Neutrophil (primary cell): ENCODE measurements around the gene GPT2.

Experiments
- H3K27ac ChIP-seq: fragments of 200-600 bp; sonication (generic); 2 replicates; pipeline ENCODE4 v1.5.1; 2016; ENCODE audit warnings: mild to moderate bottlenecking, moderate library complexity
- H3K27me3 ChIP-seq: fragments of 200-600 bp; sonication (generic); 2 replicates; pipeline ENCODE4 v1.6.0; 2016; ENCODE audit warnings: mild to moderate bottlenecking
- H3K36me3 ChIP-seq: fragments of 200-600 bp; sonication (generic); 2 replicates; pipeline ENCODE4 v1.5.1; 2017
- H3K4me1 ChIP-seq, 2 experiments: fragments of 200-600 bp in 1 of 2; sonication (generic) in 1 of 2; 1 replicate in 1 of 2; 2 replicates in 1 of 2; pipeline versions ENCODE4 v1.5.1 to v1.6.1; 2013 to 2016; ENCODE audit warnings: low read depth in 1 of 2, low read length in 1 of 2, mild to moderate bottlenecking in 1 of 2, moderate library complexity in 1 of 2; ENCODE audit not compliant: control insufficient read depth in 1 of 2, insufficient read depth in 1 of 2
- H3K4me3 ChIP-seq, 2 experiments: fragments of 200-600 bp in 1 of 2; sonication (generic) in 1 of 2; 1 replicate in 1 of 2; 2 replicates in 1 of 2; pipeline ENCODE4 v1.5.1; 2013 to 2016; ENCODE audit warnings: low read depth in 1 of 2, low read length in 1 of 2, mild to moderate bottlenecking in 1 of 2, moderate library complexity in 1 of 2
- H3K9me3 ChIP-seq: fragments of 200-600 bp; sonication (generic); 2 replicates; pipeline ENCODE4 v1.5.1; 2016
- TF ChIP-seq, protein P1 (sequence below): fragments of 200-600 bp; sonication (generic); IDR thresholded peaks from 2 replicates; pipeline ENCODE4 v1.5.1; 2016; ENCODE audit warnings: antibody characterized with exemption

Gene GPT2

GRCh38 chr16:46916980-46917379 lies 32.8 kb downstream of the GPT2 start:
- H3K9me3 ChIP-seq = no peaks in the 10 kb centered on the region
- no peaks in the 10 kb centered on the region for H3K36me3 ChIP-seq
- no peaks in the 10 kb centered on the region for H3K27me3 ChIP-seq
- H3K4me3 ChIP-seq = no peak overlapping the region
- H3K4me1 ChIP-seq = no peaks in the 10 kb centered on the region
- H3K27ac ChIP-seq = no peak overlapping the region
- TF ChIP-seq, protein P1, sequence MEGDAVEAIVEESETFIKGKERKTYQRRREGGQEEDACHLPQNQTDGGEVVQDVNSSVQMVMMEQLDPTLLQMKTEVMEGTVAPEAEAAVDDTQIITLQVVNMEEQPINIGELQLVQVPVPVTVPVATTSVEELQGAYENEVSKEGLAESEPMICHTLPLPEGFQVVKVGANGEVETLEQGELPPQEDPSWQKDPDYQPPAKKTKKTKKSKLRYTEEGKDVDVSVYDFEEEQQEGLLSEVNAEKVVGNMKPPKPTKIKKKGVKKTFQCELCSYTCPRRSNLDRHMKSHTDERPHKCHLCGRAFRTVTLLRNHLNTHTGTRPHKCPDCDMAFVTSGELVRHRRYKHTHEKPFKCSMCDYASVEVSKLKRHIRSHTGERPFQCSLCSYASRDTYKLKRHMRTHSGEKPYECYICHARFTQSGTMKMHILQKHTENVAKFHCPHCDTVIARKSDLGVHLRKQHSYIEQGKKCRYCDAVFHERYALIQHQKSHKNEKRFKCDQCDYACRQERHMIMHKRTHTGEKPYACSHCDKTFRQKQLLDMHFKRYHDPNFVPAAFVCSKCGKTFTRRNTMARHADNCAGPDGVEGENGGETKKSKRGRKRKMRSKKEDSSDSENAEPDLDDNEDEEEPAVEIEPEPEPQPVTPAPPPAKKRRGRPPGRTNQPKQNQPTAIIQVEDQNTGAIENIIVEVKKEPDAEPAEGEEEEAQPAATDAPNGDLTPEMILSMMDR = no peak

GRCh38 chr16:46918400-46918799 lies 34.2 kb downstream of the GPT2 start:
- Histone ChIP-seq H3K4me3 (no peak overlapping the region), H3K9me3 (no peaks in the 10 kb centered on the region), H3K27ac (no peak overlapping the region)

DNA sequence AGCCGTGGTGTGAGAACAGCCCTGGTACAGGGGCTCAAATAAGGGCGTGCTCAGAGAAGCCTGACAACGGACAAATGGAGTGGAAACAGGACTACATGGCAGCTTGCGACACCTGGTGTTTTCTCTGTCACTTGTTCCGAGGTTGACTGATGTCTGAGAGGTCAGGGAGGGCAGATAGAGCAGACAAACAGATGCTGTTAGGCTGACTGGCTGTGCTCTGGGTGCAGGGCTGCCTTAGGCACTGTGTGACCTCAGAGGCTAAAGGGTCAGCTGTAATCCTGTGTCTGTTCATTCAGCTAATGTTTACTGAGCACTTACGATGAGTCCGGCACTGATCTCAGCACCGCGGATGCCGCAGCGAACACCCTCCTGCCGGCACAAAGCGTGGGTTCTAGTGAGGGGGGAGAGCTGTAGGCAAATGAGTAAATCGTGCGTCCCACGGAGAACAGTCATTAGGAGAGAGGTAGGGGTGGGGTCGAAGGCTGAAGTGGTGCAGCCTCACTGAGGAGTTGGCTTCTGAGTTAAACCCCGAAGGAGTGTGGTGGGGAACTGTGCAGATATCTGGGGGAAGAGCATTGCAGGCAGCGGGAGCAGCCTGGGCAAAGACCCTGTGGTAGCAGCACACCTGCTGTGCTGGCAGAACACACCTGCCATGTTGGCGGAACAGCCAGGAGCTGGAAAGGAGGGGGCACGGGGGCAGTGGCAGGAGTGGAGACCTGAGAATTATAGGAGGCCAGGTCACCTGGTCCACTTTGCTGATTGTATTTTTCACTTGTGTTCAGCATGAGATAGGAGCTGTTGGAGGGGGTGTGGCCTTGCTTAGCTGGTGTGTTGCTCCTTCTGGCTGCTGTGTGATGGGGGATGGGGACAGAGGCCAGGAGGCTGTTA lies 35.0 kb downstream of the GPT2 start:
- Histone ChIP-seq H3K36me3 (no peaks in the 10 kb centered on the region), H3K27me3 (no peaks in the 10 kb centered on the region), H3K27ac (no peak overlapping the region), H3K4me1 (no peaks in the 10 kb centered on the region), H3K4me3 (no peak overlapping the region), H3K9me3 (no peaks in the 10 kb centered on the region)
- TF ChIP-seq, protein P1 = no peak

More at GRCh38 chr16:46918400-46918799, 34.2 kb downstream of the GPT2 start:
- TF ChIP-seq, protein P1 = no peak
- Histone ChIP-seq H3K4me1 (no peaks in the 10 kb centered on the region), H3K36me3 (no peaks in the 10 kb centered on the region), H3K27me3 (no peaks in the 10 kb centered on the region)

GRCh38 chr16:46920402-46921068 lies 36.4 kb downstream of the GPT2 start:
- Histone ChIP-seq H3K27me3 (no peaks in the 10 kb centered on the region), H3K36me3 (no peaks in the 10 kb centered on the region), H3K4me3 (no peak overlapping the region), H3K9me3 (no peaks in the 10 kb centered on the region), H3K4me1 (no peaks in the 10 kb centered on the region), H3K27ac (no peak overlapping the region)
- TF ChIP-seq, protein P1 = no peak

DNA sequence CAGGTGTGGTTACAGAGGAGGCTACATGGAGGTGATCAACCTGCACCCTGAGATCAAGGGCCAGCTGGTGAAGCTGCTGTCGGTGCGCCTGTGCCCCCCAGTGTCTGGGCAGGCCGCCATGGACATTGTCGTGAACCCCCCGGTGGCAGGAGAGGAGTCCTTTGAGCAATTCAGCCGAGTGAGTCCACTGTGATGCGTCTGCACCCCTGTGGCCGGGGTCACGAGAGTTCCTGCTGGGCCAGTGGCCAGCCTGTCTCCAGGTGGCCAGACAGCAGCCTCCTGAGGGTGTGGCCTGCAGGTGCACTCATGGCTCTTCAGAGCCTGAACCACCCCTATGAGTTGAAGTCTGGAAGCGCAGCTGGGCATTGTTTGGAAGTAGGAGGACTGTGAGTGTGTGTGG lies 38.1 kb downstream of the GPT2 start:
- Histone ChIP-seq H3K27me3 (no peaks in the 10 kb centered on the region), H3K4me3 (no peak overlapping the region), H3K4me1 (no peaks in the 10 kb centered on the region), H3K9me3 (no peaks in the 10 kb centered on the region), H3K27ac (no peak overlapping the region), H3K36me3 (no peaks in the 10 kb centered on the region)
- TF ChIP-seq, protein P1 = no peak
